Endodermal cell (in vitro differentiated cells): ENCODE data around the gene DDX10. TPM values are rescaled to one million over a fixed set of nuclear protein-coding genes. Genes with fewer than 3 reads are reported as not detected.

ENCODE experiments used
- DNase-seq: peaks from one replicate; pipeline ENCODE4 v3.0.0-alpha.2; 2017
- H3K27ac ChIP-seq: 2 replicates; pipeline ENCODE4 v1.5.1; 2013; ENCODE audit warnings: mild to moderate bottlenecking, low read depth, low read length, moderate library complexity
- H3K27me3 ChIP-seq: 2 replicates; pipeline ENCODE4 v1.6.1; 2013; ENCODE audit warnings: mild to moderate bottlenecking, low read length, moderate library complexity; ENCODE audit not compliant: insufficient read depth, control insufficient read depth, poor library complexity, severe bottlenecking
- H3K36me3 ChIP-seq: 2 replicates; pipeline ENCODE4 v1.7.0; 2013; ENCODE audit warnings: mild to moderate bottlenecking, low read length, moderate library complexity; ENCODE audit not compliant: control insufficient read depth, insufficient read depth
- H3K4me1 ChIP-seq: one replicate; pipeline ENCODE4 v1.7.0; 2013; ENCODE audit warnings: low read length; ENCODE audit not compliant: control insufficient read depth, insufficient read depth
- H3K4me3 ChIP-seq: 2 replicates; pipeline ENCODE4 v1.5.1; 2013; ENCODE audit warnings: mild to moderate bottlenecking, low read length, moderate library complexity
- H3K9ac ChIP-seq: 2 replicates; pipeline ENCODE4 v1.6.1; 2013; ENCODE audit warnings: mild to moderate bottlenecking, low read length, moderate library complexity; ENCODE audit not compliant: poor library complexity, severe bottlenecking; ENCODE audit errors: extremely low read depth
- H3K9me3 ChIP-seq: 2 replicates; pipeline ENCODE4 v1.6.1; 2013; ENCODE audit warnings: mild to moderate bottlenecking, low read length, moderate library complexity; ENCODE audit not compliant: control insufficient read depth
- H3K27ac Mint-ChIP-seq: 2 replicates; pipeline ENCODE4 v1.8.0; 2020; ENCODE audit warnings: mixed read lengths
- H3K27me3 Mint-ChIP-seq: 2 replicates; pipeline ENCODE4 v1.8.0; 2021; ENCODE audit warnings: mild to moderate bottlenecking, mixed read lengths; ENCODE audit not compliant: insufficient read depth
- H3K36me3 Mint-ChIP-seq: 2 replicates; pipeline ENCODE4 v1.8.0; 2020; ENCODE audit warnings: low read depth, mixed read lengths
- H3K4me1 Mint-ChIP-seq: 2 replicates; pipeline ENCODE4 v1.8.0; 2020; ENCODE audit warnings: mixed read lengths
- H3K4me3 Mint-ChIP-seq: 2 replicates; pipeline ENCODE4 v1.8.0; 2020; ENCODE audit warnings: mild to moderate bottlenecking, moderate library complexity, mixed read lengths
- H3K9me3 Mint-ChIP-seq: 2 replicates; pipeline ENCODE4 v1.8.0; 2020; ENCODE audit warnings: mild to moderate bottlenecking, mixed read lengths
- CTCF ChIP-seq: fragments of 200-600 bp; sonication (generic); conservative IDR thresholded peaks from 2 replicates; pipeline ENCODE4 v1.5.0; 2021; ENCODE audit warnings: antibody characterized with exemption, mild to moderate bottlenecking
- WGBS, 2 experiments: methylation state at CpG; one replicate each; pipeline versions ENCODE4 v1.1.5 to v1.1.7; 2013; ENCODE audit warnings: missing lambda C conversion rate in 2 of 2, mixed read lengths in 1 of 2; ENCODE audit not compliant: insufficient coverage in 1 of 2, insufficient read length in 1 of 2; 5-methylcytosine and 5-hydroxymethylcytosine counted together
- total RNA-seq, 2 donors: library from RNA; stranded (reverse); fragmentation: NEBNext Ultra II Directional in 1 of 2; extraction: Animal tissue kit (Norgen Biotek cat#: 25700) in 1 of 2; gene quantifications; 2 replicates in 1 of 2; 3 replicates in 1 of 2; pipeline ENCODE4 v1.2.1, GENCODE V29; 2021

DDX10 gene
- total RNA-seq, 2 donors from 2014 or later: 31.1 to 32.7 TPM

- no peaks in the 10 kb centered on the region for H3K36me3 Mint-ChIP-seq
- Histone ChIP-seq H3K4me3 (no peak overlapping the region), H3K4me1 (peaks cover 2% of the 10 kb centered on the region), H3K9ac (no peak overlapping the region), H3K9me3 (no peaks in the 10 kb centered on the region), H3K27ac (no peak overlapping the region), H3K36me3 (no peaks in the 10 kb centered on the region), H3K27me3 (no peaks in the 10 kb centered on the region)
- no peak for DNase-seq
- peak; percentile 38 for TF ChIP-seq CTCF
- H3K4me3 Mint-ChIP-seq: no peak overlapping the region
- H3K4me1 Mint-ChIP-seq: peaks cover 9% of the 10 kb centered on the region
- H3K9me3 Mint-ChIP-seq: no peaks in the 10 kb centered on the region
- H3K27ac Mint-ChIP-seq: no peak overlapping the region
- peaks cover 4% of the 10 kb centered on the region for H3K27me3 Mint-ChIP-seq
- WGBS, 2 experiments: 90 to 92% methylated on average over 3 to 6 of the region's 6 CpGs
Observed at GRCh38 chr11:108970221-108970991, 305.5 kb downstream of the DDX10 start.

- Histone ChIP-seq H3K9ac (no peak overlapping the region), H3K27ac (no peak overlapping the region), H3K36me3 (no peaks in the 10 kb centered on the region), H3K4me3 (no peak overlapping the region), H3K9me3 (no peaks in the 10 kb centered on the region), H3K27me3 (no peaks in the 10 kb centered on the region), H3K4me1 (peaks cover 2% of the 10 kb centered on the region)
- 88 to 91% methylated on average over 11 to 12 of the region's 12 CpGs for WGBS, 2 experiments
- Mint-ChIP-seq H3K27ac (no peak overlapping the region), H3K4me1 (peaks cover 4% of the 10 kb centered on the region), H3K27me3 (peaks cover 6% of the 10 kb centered on the region), H3K9me3 (no peaks in the 10 kb centered on the region), H3K4me3 (no peak overlapping the region), H3K36me3 (no peaks in the 10 kb centered on the region)
- DNase-seq: no peak
- no peak for TF ChIP-seq CTCF
Observed at GRCh38 chr11:108973402-108974162, 308.7 kb downstream of the DDX10 start.

- Mint-ChIP-seq H3K36me3 (no peaks in the 10 kb centered on the region), H3K27me3 (peaks cover 6% of the 10 kb centered on the region), H3K9me3 (no peaks in the 10 kb centered on the region), H3K27ac (no peak overlapping the region), H3K4me1 (peaks cover 8% of the 10 kb centered on the region), H3K4me3 (no peak overlapping the region)
- no peak overlapping the region for H3K9ac ChIP-seq
- no peaks in the 10 kb centered on the region for H3K36me3 ChIP-seq
- no peaks in the 10 kb centered on the region for H3K27me3 ChIP-seq
- H3K4me1 ChIP-seq: no peaks in the 10 kb centered on the region
- H3K9me3 ChIP-seq: no peaks in the 10 kb centered on the region
- WGBS, 2 experiments: 93% methylated on average over 2 of the region's 2 CpGs; no CpG with 5 or more reads in 1 of the 2 experiments
- TF ChIP-seq CTCF: no peak
- no peak overlapping the region for H3K27ac ChIP-seq
- no peak overlapping the region for H3K4me3 ChIP-seq
- no peak for DNase-seq
Observed at GRCh38 chr11:108975026-108975425, 310.2 kb downstream of the DDX10 start.
